Measurements from ENCODE around the gene TMEM108.

TMEM108 gene

GRCh38 chr3:133246773-133247172 is 208.6 kb downstream of the TMEM108 start:
- DNase-seq = no peak

DNA sequence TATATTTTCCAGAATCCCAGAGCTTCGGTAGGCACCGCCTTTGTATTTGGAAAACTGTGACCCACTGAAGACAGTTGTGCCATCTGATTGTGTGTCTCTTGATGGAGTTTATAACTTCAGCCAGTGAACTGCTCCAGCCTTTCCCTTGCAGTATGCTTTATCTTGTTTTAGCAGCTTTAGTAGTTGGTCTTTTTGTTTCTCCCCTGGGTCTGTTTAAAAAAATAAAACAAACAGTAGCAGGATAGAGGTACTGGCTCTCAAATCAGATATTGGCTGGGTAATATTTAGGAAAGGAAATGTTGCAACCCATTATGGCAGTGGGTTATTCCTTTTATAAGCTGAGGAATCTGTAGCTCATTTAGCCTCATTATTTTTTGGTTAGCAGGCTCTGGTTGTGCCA is 210.2 kb downstream of the TMEM108 start:
- no peak for DNase-seq

DNA sequence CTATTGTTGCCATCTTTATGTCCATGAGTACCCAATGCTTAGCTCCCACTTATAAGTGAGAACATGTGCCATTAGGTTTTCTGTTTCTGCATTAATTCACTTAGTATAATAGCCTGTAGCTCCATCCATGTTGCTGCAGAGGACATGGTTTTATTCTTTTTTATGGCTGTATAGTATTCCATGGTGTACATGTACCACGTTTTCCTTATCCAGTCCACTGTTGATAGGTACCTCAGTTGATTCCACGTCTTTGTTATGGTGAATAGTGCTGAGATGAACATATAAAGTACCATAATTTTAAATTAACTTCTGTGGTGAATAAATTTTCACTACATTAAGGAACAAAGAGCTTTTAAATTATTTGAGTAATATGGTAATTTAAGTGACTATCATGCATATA is 211.3 kb downstream of the TMEM108 start:
- DNase-seq = no peak

- no peak for DNase-seq
Measured at GRCh38 chr3:133254151-133254550, 216.0 kb downstream of the TMEM108 start.

- DNase-seq = no peak
Measured at GRCh38 chr3:133254716-133255115, 216.5 kb downstream of the TMEM108 start.

DNA sequence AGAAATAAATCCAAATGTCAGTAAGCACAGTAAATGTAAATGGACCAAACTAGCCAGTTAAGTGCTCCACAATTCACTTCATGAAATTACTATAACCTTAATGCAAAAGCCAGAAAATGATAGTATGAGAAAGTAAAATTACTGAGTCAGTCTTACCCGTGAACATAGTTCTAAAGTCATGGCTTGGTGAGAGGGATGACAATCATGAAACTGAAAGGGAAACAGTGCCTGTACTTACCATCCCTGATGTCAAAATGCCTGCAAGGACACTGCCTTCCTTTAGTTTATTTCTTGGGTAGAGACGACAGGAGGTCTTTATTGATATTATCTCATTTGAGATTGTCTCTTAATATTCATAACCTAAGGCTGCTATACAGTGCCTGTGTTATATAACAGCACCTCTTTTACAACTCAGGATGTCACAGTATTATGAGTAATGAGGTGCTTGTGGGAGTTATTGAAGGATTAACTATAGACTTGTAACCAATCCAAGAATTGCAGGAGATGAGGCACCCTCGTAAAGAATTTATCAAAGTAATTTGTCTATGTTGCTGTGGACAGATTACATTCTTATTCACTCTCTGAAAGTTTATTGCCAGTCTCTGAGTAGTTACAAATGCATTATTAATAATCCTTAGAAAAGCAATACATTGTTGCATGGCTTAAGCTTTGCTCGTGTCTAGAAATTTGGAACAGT is 218.7 kb downstream of the TMEM108 start:
- DNase-seq = no peak

DNA sequence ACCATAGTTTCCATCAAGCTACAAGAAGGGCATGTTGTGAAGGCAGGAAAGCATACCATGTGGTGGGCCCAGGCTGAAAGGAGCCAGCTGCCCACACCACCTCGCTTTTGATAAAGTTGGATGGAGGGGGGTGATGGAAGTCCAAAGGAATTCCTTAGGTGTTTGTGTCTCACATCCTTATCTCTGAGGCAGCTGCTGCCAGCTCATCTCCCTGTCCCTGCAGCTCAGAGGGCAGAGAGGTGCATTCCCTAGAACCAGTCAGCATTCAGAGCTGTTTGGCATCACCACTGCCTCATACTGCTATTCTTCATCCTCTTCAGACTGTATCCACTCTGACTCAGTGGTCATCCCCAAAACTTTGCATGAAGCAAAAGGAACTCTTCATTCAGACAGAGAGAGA is 220.2 kb downstream of the TMEM108 start:
- no peak for DNase-seq

DNA sequence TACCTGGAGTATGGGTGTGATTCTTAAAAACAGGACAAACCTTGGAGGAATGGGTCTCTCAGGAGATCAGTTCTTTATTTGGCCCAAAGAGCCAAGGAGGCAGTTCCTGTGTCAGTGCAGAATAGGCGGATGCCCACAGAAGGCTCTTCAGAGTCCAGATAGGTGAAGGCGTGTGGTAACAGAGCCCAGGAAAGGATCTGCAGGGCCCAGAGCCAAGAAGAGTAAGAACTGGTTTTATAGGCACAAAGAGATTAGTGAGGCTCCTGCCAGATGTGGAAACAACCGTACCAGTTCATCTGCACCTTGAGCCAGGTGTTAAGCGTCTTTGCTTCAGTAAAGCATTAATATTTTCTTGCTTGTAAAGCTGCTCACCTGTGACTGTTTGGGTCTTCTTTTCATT is 221.6 kb downstream of the TMEM108 start:
- DNase-seq = no peak

- no peak for DNase-seq
Measured at GRCh38 chr3:133262333-133262732, 224.1 kb downstream of the TMEM108 start.

DNA sequence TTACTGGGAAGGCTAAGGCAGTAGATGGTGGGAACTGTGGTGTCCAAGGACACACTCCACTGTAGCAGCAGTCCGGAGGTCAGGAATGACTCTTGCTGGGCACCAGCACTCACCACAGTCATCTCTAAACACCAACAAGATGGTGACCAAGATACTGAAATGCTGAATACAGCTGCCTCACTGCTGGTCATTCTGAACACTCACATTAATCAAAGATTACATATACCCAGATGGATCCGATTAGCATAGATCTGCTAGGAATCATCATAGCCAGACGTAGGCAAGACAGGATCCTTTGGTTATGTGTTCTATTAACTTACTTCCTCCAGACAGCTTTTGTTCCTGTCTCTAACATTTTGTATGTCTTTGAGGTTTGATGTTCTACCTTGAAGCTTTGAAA is 226.7 kb downstream of the TMEM108 start:
- no peak for DNase-seq

- no peak for DNase-seq
Measured at GRCh38 chr3:133268726-133269134, 230.5 kb downstream of the TMEM108 start.

DNA sequence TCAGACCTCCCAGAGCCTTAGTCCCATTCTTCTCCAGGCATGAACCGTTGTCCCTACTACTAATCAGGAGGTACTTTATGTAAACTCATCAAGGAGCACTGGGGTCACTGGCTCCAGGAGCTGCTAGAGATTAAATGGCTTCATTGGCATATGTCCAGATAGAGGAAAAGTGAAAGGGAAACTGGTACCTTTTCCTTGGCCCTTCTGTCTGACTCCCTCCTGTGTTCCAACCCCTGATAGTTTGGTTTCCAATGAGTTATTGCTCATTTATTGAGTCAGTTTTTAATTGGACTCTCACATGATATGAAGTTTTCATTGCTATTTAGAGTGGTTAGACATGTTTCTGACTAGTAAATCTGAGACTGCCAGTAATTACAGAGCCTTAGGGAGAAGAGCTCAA is 231.2 kb downstream of the TMEM108 start:
- no peak for DNase-seq

DNA sequence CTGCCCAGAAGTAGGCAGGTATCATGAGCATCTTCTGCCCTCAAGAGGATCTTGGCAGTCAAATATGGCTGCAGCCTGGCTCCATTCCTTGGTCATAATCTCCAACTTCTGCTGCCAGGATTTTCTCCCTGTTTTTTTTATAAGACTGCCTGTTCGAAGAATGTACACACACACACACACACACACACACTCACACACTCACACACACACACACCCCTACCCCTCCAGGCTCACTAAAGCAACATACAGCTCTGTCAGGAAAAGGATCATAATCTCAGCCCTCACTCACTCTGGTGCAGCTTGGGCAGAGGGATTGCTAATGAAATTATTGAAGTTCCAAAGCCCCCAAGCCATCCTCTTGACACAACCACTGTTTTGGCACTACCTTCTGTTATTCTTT is 232.4 kb downstream of the TMEM108 start:
- no peak for DNase-seq

- DNase-seq = no peak
Measured at GRCh38 chr3:133271042-133271441, 232.9 kb downstream of the TMEM108 start.

DNA sequence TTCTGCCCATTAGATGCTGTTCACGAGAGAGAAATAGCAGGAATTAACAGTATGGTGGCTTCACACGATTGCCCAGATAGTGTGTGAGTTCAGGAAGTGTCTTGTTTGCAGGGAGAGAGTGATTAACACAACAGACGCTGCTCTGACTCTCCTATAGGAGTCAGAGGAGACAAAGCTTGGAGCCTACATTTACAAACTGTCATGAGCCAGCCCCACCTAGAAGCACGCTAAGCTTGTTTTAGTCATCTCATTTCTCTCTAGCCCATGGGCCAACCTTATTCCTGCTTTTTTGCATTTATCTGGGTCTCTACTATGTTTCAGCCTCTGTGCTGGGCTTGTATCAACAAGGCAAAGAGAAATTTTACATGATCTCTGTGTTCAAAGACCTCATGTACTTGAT is 233.3 kb downstream of the TMEM108 start:
- DNase-seq = no peak

DNA sequence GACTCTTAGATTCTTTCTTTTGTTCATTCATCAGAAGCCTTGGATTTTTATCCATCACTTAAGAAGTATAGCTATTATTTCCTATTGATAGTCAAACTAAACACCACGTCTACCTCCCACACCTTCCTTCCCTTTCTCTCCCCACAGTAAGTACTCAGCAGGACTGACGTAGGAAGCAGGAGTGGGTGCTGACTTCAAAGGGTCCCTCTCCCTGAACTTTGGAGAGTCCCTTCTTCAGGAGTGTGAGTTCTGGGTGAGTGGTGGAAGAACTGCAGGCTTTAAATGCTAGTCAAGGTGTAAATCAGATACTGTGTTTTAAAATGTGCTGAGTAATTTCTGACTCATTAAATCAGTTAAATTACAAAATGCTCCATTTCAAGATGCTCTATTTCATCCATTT is 235.2 kb downstream of the TMEM108 start:
- no peak for DNase-seq

- no peak for DNase-seq
Measured at GRCh38 chr3:133274477-133274876, 236.3 kb downstream of the TMEM108 start.

- no peak for DNase-seq
Measured at GRCh38 chr3:133276594-133276993, 238.4 kb downstream of the TMEM108 start.

DNA sequence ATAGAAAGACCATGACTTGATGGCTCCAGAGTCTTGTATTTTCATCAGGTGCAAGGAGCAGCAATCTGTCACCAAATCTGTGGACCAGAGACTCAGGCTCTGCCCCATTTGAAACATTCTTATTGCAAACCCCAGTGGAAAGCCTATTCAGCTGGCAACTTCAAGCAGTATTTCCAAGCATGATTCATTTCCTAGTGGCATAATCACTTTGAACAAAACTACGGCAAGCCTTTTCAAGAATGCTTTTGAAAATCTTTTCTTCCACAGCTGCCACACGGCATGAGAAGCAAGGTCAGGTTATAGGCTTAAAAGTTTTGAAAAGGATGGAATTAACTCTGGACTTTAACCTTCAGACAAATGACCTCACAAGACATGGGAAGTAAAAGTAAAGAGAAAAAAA is 239.6 kb downstream of the TMEM108 start:
- DNase-seq = no peak

GRCh38 chr3:133278260-133279043 is 240.3 kb downstream of the TMEM108 start:
- no peak for DNase-seq

- no peak for DNase-seq
Measured at GRCh38 chr3:133280586-133280985, 242.4 kb downstream of the TMEM108 start.

- DNase-seq = no peak
Measured at GRCh38 chr3:133282236-133282635, 244.0 kb downstream of the TMEM108 start.

- no peak for DNase-seq
Measured at GRCh38 chr3:133283958-133284807, 246.0 kb downstream of the TMEM108 start.

- no peak for DNase-seq
Measured at GRCh38 chr3:133289322-133289721, 251.1 kb downstream of the TMEM108 start.

Data from amniotic stem cell (primary cell).